ENCODE data around the gene GLE1.

DNA sequence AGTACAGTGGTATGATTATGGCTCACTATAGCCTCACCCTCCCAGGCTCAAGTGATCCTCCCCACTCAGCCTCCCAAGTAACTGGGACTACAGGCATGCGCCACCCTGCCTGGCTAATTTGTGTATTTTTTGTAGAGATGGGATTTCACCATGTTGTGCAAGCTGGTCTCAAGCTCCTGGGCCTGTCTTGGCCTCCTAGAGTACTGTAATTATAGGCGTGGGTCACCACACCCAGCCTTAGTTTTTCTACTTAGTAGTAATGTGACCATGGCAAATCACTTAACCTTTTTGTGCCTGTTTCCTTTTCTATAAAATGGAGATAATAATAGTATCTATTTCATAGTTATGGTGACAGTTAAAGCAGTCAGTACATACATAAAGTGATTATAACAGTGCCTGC, 22.2 kb downstream of the GLE1 start:
- TF ChIP-seq, protein P1, sequence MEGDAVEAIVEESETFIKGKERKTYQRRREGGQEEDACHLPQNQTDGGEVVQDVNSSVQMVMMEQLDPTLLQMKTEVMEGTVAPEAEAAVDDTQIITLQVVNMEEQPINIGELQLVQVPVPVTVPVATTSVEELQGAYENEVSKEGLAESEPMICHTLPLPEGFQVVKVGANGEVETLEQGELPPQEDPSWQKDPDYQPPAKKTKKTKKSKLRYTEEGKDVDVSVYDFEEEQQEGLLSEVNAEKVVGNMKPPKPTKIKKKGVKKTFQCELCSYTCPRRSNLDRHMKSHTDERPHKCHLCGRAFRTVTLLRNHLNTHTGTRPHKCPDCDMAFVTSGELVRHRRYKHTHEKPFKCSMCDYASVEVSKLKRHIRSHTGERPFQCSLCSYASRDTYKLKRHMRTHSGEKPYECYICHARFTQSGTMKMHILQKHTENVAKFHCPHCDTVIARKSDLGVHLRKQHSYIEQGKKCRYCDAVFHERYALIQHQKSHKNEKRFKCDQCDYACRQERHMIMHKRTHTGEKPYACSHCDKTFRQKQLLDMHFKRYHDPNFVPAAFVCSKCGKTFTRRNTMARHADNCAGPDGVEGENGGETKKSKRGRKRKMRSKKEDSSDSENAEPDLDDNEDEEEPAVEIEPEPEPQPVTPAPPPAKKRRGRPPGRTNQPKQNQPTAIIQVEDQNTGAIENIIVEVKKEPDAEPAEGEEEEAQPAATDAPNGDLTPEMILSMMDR (IDR thresholded peaks at IDR 0.05 in 8 of 11, conservative IDR thresholded peaks at IDR 0.05 in 3 of 11): no peak
- TF ChIP-seq POLR2A (IDR thresholded peaks at IDR 0.05) (no peak), POLR2AphosphoS5 (IDR thresholded peaks at IDR 0.05) (no peak)
